DOHH2 (cell line): Measurements from ENCODE around the gene KLHDC7A.

ENCODE experiments used
- H3F3A ChIP-seq: fragments of 200-600 bp; sonication (generic), shearing (Covaris generic); 2 replicates; pipeline ENCODE4 v1.6.0; 2016; ENCODE audit warnings: antibody characterized with exemption, mild to moderate bottlenecking; ENCODE audit not compliant: control insufficient read depth, insufficient read depth
- H3K27ac ChIP-seq: fragments of 200-600 bp; sonication (generic); 2 replicates; pipeline ENCODE4 v1.5.1; 2014; ENCODE audit warnings: low read depth, mild to moderate bottlenecking, low read length, moderate library complexity
- H3K27me3 ChIP-seq: fragments of 200-600 bp; sonication (generic); 2 replicates; pipeline ENCODE4 v1.6.1; 2014; ENCODE audit warnings: mild to moderate bottlenecking, low read length, mixed read lengths; ENCODE audit not compliant: control insufficient read depth
- H3K36me3 ChIP-seq: fragments of 200-600 bp; sonication (generic); 2 replicates; pipeline ENCODE4 v1.6.1; 2014; ENCODE audit warnings: mild to moderate bottlenecking, low read length, moderate library complexity, mixed read lengths; ENCODE audit not compliant: control insufficient read depth
- H3K4me1 ChIP-seq: fragments of 200-600 bp; sonication (generic); 2 replicates; pipeline ENCODE4 v1.6.1; 2014; ENCODE audit warnings: mild to moderate bottlenecking, low read length, mixed read lengths; ENCODE audit not compliant: control insufficient read depth
- H3K4me2 ChIP-seq: fragments of 200-600 bp; sonication (generic); 2 replicates; pipeline ENCODE4 v1.6.0; 2014; ENCODE audit warnings: mild to moderate bottlenecking, low read length, moderate library complexity
- H3K4me3 ChIP-seq: fragments of 200-600 bp; sonication (generic); 2 replicates; pipeline ENCODE4 v1.5.1; 2014; ENCODE audit warnings: mild to moderate bottlenecking, low read length, mixed read lengths
- H3K79me2 ChIP-seq: fragments of 200-600 bp; sonication (generic); 2 replicates; pipeline ENCODE4 v1.6.1; 2014; ENCODE audit warnings: mild to moderate bottlenecking, low read length, mixed read lengths; ENCODE audit not compliant: control insufficient read depth
- H3K9me2 ChIP-seq: fragments of 200-600 bp; sonication (generic); replicated peaks from 2 replicates; pipeline ENCODE4 v1.6.1; 2014; ENCODE audit warnings: mild to moderate bottlenecking, low read length, mixed read lengths; ENCODE audit not compliant: control insufficient read depth
- H3K9me3 ChIP-seq: fragments of 200-600 bp; sonication (generic); 2 replicates; pipeline ENCODE4 v1.6.1; 2014; ENCODE audit warnings: antibody characterized with exemption, low read length, mixed read lengths; ENCODE audit not compliant: control insufficient read depth, insufficient read depth
- H4K20me1 ChIP-seq: fragments of 200-600 bp; sonication (generic); 2 replicates; pipeline ENCODE4 v1.6.0; 2014; ENCODE audit warnings: low read depth, mild to moderate bottlenecking, antibody characterized with exemption, low read length, moderate library complexity; ENCODE audit not compliant: control insufficient read depth, insufficient read depth
- EZH2phosphoT487 ChIP-seq: fragments of 200-600 bp; sonication (generic); IDR thresholded peaks from 2 replicates; pipeline ENCODE4 v1.6.1; 2017; ENCODE audit warnings: borderline replicate concordance, mild to moderate bottlenecking, antibody characterized with exemption, low read length, moderate library complexity, mixed read lengths
- TF ChIP-seq, protein P1 (sequence below): fragments of 200-600 bp; sonication (generic); IDR thresholded peaks from one replicate; pipeline ENCODE4 v1.5.1; 2014; ENCODE audit warnings: antibody characterized with exemption, mild to moderate bottlenecking, low read depth, low read length; ENCODE audit not compliant: poor library complexity, severe bottlenecking

KLHDC7A gene

DNA sequence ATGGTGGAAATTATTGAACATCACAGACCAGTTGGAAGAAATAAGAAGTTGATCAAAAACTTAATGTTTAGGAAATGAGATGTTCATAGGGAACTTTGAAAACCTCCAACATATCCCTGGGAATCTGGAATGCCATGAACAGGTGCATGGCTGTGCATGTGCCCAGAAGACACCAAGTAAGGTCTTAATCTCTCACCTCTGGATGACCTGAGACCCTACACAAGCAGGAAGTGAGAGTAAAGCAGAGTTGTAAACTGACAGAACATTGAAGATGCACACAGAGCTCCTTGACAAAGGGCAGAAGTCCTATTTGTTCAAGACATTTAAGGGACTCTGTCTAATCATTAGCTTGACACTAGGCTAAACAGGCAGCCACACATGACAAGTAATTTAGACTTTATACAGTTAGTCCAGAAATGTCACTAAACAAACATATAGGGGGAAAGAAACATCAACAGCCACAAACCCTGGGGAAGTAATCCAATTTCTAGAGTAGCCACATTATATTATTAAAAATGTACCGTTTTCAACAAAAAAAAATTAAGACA, 34.5 kb downstream of the KLHDC7A start:
- TF ChIP-seq EZH2phosphoT487 = no peak
- TF ChIP-seq, protein P1, sequence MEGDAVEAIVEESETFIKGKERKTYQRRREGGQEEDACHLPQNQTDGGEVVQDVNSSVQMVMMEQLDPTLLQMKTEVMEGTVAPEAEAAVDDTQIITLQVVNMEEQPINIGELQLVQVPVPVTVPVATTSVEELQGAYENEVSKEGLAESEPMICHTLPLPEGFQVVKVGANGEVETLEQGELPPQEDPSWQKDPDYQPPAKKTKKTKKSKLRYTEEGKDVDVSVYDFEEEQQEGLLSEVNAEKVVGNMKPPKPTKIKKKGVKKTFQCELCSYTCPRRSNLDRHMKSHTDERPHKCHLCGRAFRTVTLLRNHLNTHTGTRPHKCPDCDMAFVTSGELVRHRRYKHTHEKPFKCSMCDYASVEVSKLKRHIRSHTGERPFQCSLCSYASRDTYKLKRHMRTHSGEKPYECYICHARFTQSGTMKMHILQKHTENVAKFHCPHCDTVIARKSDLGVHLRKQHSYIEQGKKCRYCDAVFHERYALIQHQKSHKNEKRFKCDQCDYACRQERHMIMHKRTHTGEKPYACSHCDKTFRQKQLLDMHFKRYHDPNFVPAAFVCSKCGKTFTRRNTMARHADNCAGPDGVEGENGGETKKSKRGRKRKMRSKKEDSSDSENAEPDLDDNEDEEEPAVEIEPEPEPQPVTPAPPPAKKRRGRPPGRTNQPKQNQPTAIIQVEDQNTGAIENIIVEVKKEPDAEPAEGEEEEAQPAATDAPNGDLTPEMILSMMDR = no peak
- Histone ChIP-seq H3K4me2 (no peak overlapping the region), H3K4me1 (no peaks in the 10 kb centered on the region), H4K20me1 (no peaks in the 10 kb centered on the region), H3K27ac (no peak overlapping the region), H3K79me2 (no peaks in the 10 kb centered on the region), H3F3A (no peaks in the 10 kb centered on the region), H3K9me3 (0 out of 2 replicates have a peak, but pooled peaks cover 3% of the 10 kb centered on the region), H3K27me3 (no peaks in the 10 kb centered on the region), H3K36me3 (no peaks in the 10 kb centered on the region), H3K9me2 (no peaks in the 10 kb centered on the region), H3K4me3 (no peak overlapping the region)

DNA sequence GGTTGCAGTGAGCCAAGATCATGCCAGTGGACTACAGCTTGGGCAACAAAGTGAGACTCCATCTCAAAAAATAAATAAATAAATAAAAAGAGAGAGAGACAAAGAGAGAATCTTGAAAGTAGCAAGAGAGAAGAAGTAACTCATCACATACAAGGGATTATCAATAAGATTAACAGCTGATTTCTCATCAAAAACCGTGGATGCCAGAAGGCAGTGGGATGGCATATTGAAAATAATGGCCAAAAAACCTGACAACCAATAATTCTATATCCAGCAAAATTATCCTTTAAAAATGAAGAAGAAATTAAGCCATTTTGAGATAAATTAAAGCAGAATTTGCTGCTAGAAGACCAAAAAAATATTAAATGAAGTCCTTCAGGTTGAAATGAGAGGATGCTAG, 35.7 kb downstream of the KLHDC7A start:
- Histone ChIP-seq H3K27me3 (no peaks in the 10 kb centered on the region), H3K4me2 (no peak overlapping the region), H3F3A (no peaks in the 10 kb centered on the region), H3K27ac (no peak overlapping the region), H3K9me3 (0 out of 2 replicates have a peak, but pooled peaks cover 3% of the 10 kb centered on the region), H3K4me3 (no peak overlapping the region), H3K36me3 (no peaks in the 10 kb centered on the region), H3K9me2 (no peaks in the 10 kb centered on the region), H3K4me1 (no peaks in the 10 kb centered on the region), H3K79me2 (no peaks in the 10 kb centered on the region), H4K20me1 (no peaks in the 10 kb centered on the region)
- TF ChIP-seq, protein P1 = no peak
- TF ChIP-seq EZH2phosphoT487 = no peak

DNA sequence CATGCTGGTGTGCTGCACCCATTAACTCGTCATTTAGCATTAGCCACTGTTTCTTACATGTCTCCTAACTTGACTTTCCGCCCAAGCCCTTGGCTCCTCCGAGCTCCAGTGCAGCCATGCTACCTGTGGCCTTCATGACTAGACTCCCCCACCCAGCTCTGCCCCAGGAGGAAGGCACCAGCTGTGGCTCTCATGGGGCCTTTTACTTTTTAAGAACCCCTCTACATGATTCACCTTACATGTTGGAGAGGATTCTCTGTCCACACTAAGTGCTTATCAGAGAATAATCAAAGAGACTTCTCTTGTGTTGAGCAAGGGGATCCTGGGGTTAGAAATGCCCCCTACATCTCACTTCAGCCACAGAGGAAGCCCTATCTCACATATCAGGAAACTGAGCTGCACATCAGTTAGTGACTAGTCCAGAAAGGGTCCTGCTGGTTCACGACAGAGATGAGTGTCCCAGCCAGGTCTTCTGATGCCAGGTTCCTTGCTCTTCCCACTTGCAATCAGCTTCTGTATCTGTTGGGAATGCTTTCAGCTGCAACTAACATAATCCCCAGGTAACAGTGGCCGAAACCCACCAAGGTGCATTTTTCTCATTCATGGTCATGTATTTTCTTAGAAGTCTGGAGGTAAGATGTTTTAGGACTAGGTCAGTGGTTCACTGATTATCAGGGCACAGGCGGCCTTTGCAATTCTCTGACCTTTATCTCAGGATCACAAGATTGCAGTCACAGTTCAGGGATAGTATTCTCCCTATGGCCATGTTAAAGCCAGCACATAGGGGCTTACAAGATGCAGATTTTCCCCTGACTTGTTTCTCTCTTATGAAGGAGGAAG, 45.9 kb downstream of the KLHDC7A start:
- H3K4me1 ChIP-seq = no peaks in the 10 kb centered on the region
- no peaks in the 10 kb centered on the region for H3K36me3 ChIP-seq
- H3K27me3 ChIP-seq = peaks cover 4% of the 10 kb centered on the region; the same call in 1 of the 2 replicates
- H4K20me1 ChIP-seq = no peaks in the 10 kb centered on the region
- H3K9me3 ChIP-seq = no peaks in the 10 kb centered on the region
- H3F3A ChIP-seq = no peaks in the 10 kb centered on the region
- H3K4me3 ChIP-seq = no peak overlapping the region
- no peak for TF ChIP-seq EZH2phosphoT487
- TF ChIP-seq, protein P1 = no peak
- H3K4me2 ChIP-seq = no peak overlapping the region
- no peaks in the 10 kb centered on the region for H3K9me2 ChIP-seq
- no peak overlapping the region for H3K27ac ChIP-seq
- H3K79me2 ChIP-seq = no peaks in the 10 kb centered on the region
